ENCODE measurements around the gene CENPO.

Gene CENPO

GRCh38 chr2:24842081-24843050, 49.1 kb downstream of the CENPO start:
- no peaks in the 10 kb centered on the region for H3K9me3 Mint-ChIP-seq
- no peaks in the 10 kb centered on the region for H3K4me1 Mint-ChIP-seq (ENCODE audit: low read depth)
- no peak overlapping the region for H3K27ac Mint-ChIP-seq
- H3K4me3 Mint-ChIP-seq, result no peak overlapping the region
- H3K36me3 Mint-ChIP-seq (ENCODE audit: low read depth), result peaks cover 3% of the 10 kb centered on the region
- DNase-seq (ENCODE audit: low spot score), result no peak
- H3K27me3 Mint-ChIP-seq (ENCODE audit: low read depth), result no peaks in the 10 kb centered on the region

- no peaks in the 10 kb centered on the region for H3K4me1 Mint-ChIP-seq (ENCODE audit: low read depth)
- no peak overlapping the region for H3K4me3 Mint-ChIP-seq
- no peak overlapping the region for H3K27ac Mint-ChIP-seq
- no peaks in the 10 kb centered on the region for H3K9me3 Mint-ChIP-seq
- DNase-seq (ENCODE audit: low spot score), result no peak
- H3K36me3 Mint-ChIP-seq (ENCODE audit: low read depth), result peaks cover 3% of the 10 kb centered on the region
- no peaks in the 10 kb centered on the region for H3K27me3 Mint-ChIP-seq (ENCODE audit: low read depth)
These were observed 50.2 kb downstream of the CENPO start for GRCh38 chr2:24843330-24843860.

- Mint-ChIP-seq H3K36me3 (ENCODE audit: low read depth) (peaks cover 3% of the 10 kb centered on the region), H3K4me1 (ENCODE audit: low read depth) (no peaks in the 10 kb centered on the region), H3K27ac (no peak overlapping the region), H3K4me3 (no peak overlapping the region), H3K27me3 (ENCODE audit: low read depth) (no peaks in the 10 kb centered on the region), H3K9me3 (no peaks in the 10 kb centered on the region)
- no peak for DNase-seq (ENCODE audit: low spot score)
These were observed 50.9 kb downstream of the CENPO start for GRCh38 chr2:24844023-24844685.

GRCh38 chr2:24845691-24846090, 52.5 kb downstream of the CENPO start:
- DNase-seq (ENCODE audit: low spot score), result no peak
- no peaks in the 10 kb centered on the region for H3K27me3 Mint-ChIP-seq (ENCODE audit: low read depth)
- H3K4me3 Mint-ChIP-seq, result no peak overlapping the region
- H3K9me3 Mint-ChIP-seq, result no peaks in the 10 kb centered on the region
- peaks cover 8% of the 10 kb centered on the region for H3K36me3 Mint-ChIP-seq (ENCODE audit: low read depth)
- no peaks in the 10 kb centered on the region for H3K4me1 Mint-ChIP-seq (ENCODE audit: low read depth)
- no peak overlapping the region for H3K27ac Mint-ChIP-seq

- no peaks in the 10 kb centered on the region for H3K27me3 Mint-ChIP-seq (ENCODE audit: low read depth)
- no peak overlapping the region for H3K27ac Mint-ChIP-seq
- no peaks in the 10 kb centered on the region for H3K4me1 Mint-ChIP-seq (ENCODE audit: low read depth)
- H3K9me3 Mint-ChIP-seq, result no peaks in the 10 kb centered on the region
- H3K36me3 Mint-ChIP-seq (ENCODE audit: low read depth), result peaks cover 7% of the 10 kb centered on the region
- no peak overlapping the region for H3K4me3 Mint-ChIP-seq
- no peak for DNase-seq (ENCODE audit: low spot score)
These were observed 57.7 kb downstream of the CENPO start for GRCh38 chr2:24850944-24851343.

- H3K9me3 Mint-ChIP-seq, result no peaks in the 10 kb centered on the region
- peaks cover 7% of the 10 kb centered on the region for H3K36me3 Mint-ChIP-seq (ENCODE audit: low read depth)
- H3K4me3 Mint-ChIP-seq, result no peak overlapping the region
- H3K27ac Mint-ChIP-seq, result no peak overlapping the region
- no peaks in the 10 kb centered on the region for H3K27me3 Mint-ChIP-seq (ENCODE audit: low read depth)
- DNase-seq (ENCODE audit: low spot score), result no peak
- no peaks in the 10 kb centered on the region for H3K4me1 Mint-ChIP-seq (ENCODE audit: low read depth)
These were observed 58.8 kb downstream of the CENPO start for GRCh38 chr2:24852026-24852425.

GRCh38 chr2:24852431-24853020, 59.3 kb downstream of the CENPO start:
- H3K4me3 Mint-ChIP-seq, result no peak overlapping the region
- no peaks in the 10 kb centered on the region for H3K4me1 Mint-ChIP-seq (ENCODE audit: low read depth)
- peaks cover 7% of the 10 kb centered on the region for H3K36me3 Mint-ChIP-seq (ENCODE audit: low read depth)
- H3K27me3 Mint-ChIP-seq (ENCODE audit: low read depth), result no peaks in the 10 kb centered on the region
- H3K27ac Mint-ChIP-seq, result no peak overlapping the region
- no peak for DNase-seq (ENCODE audit: low spot score)
- H3K9me3 Mint-ChIP-seq, result no peaks in the 10 kb centered on the region

GRCh38 chr2:24853046-24853445, 59.8 kb downstream of the CENPO start:
- Mint-ChIP-seq H3K4me1 (ENCODE audit: low read depth) (no peaks in the 10 kb centered on the region), H3K27me3 (ENCODE audit: low read depth) (no peaks in the 10 kb centered on the region), H3K4me3 (no peak overlapping the region), H3K9me3 (no peaks in the 10 kb centered on the region), H3K36me3 (ENCODE audit: low read depth) (peaks cover 7% of the 10 kb centered on the region), H3K27ac (no peak overlapping the region)
- no peak for DNase-seq (ENCODE audit: low spot score)

- no peak overlapping the region for H3K4me3 Mint-ChIP-seq
- no peaks in the 10 kb centered on the region for H3K9me3 Mint-ChIP-seq
- peaks cover 11% of the 10 kb centered on the region for H3K36me3 Mint-ChIP-seq (ENCODE audit: low read depth)
- no peaks in the 10 kb centered on the region for H3K27me3 Mint-ChIP-seq (ENCODE audit: low read depth)
- no peaks in the 10 kb centered on the region for H3K4me1 Mint-ChIP-seq (ENCODE audit: low read depth)
- H3K27ac Mint-ChIP-seq, result no peak overlapping the region
- no peak for DNase-seq (ENCODE audit: low spot score)
These were observed 60.8 kb downstream of the CENPO start for GRCh38 chr2:24853996-24854395.

GRCh38 chr2:24855022-24855622, 61.9 kb downstream of the CENPO start:
- DNase-seq (ENCODE audit: low spot score), result no peak
- Mint-ChIP-seq H3K9me3 (no peaks in the 10 kb centered on the region), H3K27ac (no peak overlapping the region), H3K4me1 (ENCODE audit: low read depth) (no peaks in the 10 kb centered on the region), H3K36me3 (ENCODE audit: low read depth) (peaks cover 8% of the 10 kb centered on the region), H3K27me3 (ENCODE audit: low read depth) (no peaks in the 10 kb centered on the region), H3K4me3 (no peak overlapping the region)

- H3K36me3 Mint-ChIP-seq (ENCODE audit: low read depth), result peaks cover 6% of the 10 kb centered on the region
- no peak overlapping the region for H3K27ac Mint-ChIP-seq
- no peak for DNase-seq (ENCODE audit: low spot score)
- no peak overlapping the region for H3K4me3 Mint-ChIP-seq
- H3K27me3 Mint-ChIP-seq (ENCODE audit: low read depth), result no peaks in the 10 kb centered on the region
- no peaks in the 10 kb centered on the region for H3K4me1 Mint-ChIP-seq (ENCODE audit: low read depth)
- H3K9me3 Mint-ChIP-seq, result no peaks in the 10 kb centered on the region
These were observed 62.5 kb downstream of the CENPO start for GRCh38 chr2:24855726-24856125.

GRCh38 chr2:24856791-24857211, 63.6 kb downstream of the CENPO start:
- peaks cover 4% of the 10 kb centered on the region for H3K36me3 Mint-ChIP-seq (ENCODE audit: low read depth)
- DNase-seq (ENCODE audit: low spot score), result no peak
- H3K27me3 Mint-ChIP-seq (ENCODE audit: low read depth), result no peaks in the 10 kb centered on the region
- no peak overlapping the region for H3K4me3 Mint-ChIP-seq
- no peaks in the 10 kb centered on the region for H3K9me3 Mint-ChIP-seq
- no peaks in the 10 kb centered on the region for H3K4me1 Mint-ChIP-seq (ENCODE audit: low read depth)
- no peak overlapping the region for H3K27ac Mint-ChIP-seq

GRCh38 chr2:24857746-24858145, 64.5 kb downstream of the CENPO start:
- Mint-ChIP-seq H3K27me3 (ENCODE audit: low read depth) (no peaks in the 10 kb centered on the region), H3K4me3 (no peak overlapping the region), H3K36me3 (ENCODE audit: low read depth) (peaks cover 4% of the 10 kb centered on the region), H3K4me1 (ENCODE audit: low read depth) (no peaks in the 10 kb centered on the region), H3K27ac (no peak overlapping the region), H3K9me3 (no peaks in the 10 kb centered on the region)
- no peak for DNase-seq (ENCODE audit: low spot score)
